T-helper 1 cell (primary cell): ENCODE measurements around the gene ARRDC2.
"Not testable (repeated sequence)": the region's sequence is repeated elsewhere in the genome, so short reads cannot be mapped to it uniquely, and the experiment has no call there.

Experiments
- DNase-seq, 5 donors: peaks; one replicate each; pipeline ENCODE4 v3.0.0-alpha.2; 2012 to 2020
- total RNA-seq, 4 donors: gene quantifications; one replicate each; lab custom pipeline; 2026; lab: John Stamatoyannopoulos, UW

Gene ARRDC2
- total RNA-seq, result 186 to 366 (median 240) reads per million in 4 donors

DNA sequence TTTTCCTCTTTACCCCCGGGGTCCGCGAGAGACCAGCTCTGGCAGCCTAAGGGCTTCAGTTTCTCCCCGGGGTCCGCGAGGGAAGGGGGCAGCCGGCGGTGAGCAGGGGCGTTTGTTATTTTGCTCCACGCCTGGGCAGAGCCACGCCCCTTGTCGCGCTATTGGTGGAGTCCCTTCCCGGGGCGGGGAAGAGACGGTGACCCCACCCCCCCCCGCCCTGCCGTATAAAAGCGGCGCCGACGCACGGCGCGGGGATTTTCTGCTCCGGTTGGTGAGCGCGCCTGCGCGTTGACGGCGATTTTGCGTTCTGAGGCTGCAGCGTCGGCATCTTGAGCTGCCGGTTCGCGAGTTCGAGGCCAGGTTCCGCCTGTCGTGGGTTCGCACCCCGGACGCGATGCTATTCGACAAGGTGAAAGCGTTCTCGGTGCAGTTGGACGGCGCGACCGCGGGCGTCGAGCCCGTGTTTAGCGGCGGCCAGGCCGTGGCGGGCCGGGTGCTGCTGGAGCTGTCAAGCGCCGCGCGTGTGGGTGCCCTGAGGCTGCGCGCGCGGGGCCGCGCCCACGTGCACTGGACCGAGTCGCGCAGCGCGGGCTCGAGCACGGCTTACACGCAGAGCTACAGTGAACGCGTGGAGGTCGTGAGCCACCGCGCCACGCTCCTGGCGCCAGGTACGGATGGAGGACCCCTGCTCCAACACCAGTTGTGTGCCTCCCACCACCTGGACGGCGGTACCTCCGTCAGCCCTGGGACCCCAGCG lies at the start of gene ARRDC2:
Gene ARRDC2, plus strand, starts transcription at position 254 of the 757 bp plus-strand sequence. Its CDS starts 141 bp downstream, at position 395.
- DNase-seq, result peak; percentile 81 to 94 (median 87)

DNA sequence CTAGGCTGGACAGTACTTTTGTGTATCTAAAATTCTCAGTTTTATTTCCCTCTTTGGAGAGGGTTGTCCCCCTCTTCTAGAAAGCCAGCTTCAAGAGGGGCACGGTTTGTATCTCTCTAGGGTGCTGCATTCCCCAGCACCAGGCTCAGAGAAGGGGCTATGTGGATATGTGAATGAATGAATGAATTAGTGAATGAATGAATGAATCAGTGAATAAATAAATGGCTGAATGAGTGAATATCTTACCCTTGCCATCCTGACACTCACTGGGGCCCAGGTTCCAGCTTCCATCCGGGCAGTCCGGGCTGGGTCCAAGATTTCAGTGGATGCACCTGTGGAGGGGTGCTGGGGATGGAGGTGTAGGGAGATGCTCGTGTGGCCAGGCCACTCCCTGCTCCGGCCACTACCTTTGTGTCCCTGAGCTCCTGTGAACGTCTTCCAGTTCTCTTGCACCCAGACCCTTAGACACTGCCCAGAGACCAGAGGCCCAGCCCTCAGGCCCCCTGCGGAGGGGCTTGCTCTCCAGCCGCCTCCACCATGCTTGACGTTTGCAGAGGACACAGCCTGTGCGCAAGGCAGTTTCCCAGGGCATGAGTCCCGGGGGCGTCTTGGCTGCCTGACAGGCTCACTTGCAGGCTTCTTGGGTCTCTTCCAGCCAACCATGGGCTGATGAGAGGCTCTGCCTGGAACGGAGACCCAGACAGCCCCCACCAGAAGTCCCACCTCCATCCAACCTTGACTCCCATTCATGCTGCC lies 43.9 kb upstream of the ARRDC2 start:
- no peak for DNase-seq

DNA sequence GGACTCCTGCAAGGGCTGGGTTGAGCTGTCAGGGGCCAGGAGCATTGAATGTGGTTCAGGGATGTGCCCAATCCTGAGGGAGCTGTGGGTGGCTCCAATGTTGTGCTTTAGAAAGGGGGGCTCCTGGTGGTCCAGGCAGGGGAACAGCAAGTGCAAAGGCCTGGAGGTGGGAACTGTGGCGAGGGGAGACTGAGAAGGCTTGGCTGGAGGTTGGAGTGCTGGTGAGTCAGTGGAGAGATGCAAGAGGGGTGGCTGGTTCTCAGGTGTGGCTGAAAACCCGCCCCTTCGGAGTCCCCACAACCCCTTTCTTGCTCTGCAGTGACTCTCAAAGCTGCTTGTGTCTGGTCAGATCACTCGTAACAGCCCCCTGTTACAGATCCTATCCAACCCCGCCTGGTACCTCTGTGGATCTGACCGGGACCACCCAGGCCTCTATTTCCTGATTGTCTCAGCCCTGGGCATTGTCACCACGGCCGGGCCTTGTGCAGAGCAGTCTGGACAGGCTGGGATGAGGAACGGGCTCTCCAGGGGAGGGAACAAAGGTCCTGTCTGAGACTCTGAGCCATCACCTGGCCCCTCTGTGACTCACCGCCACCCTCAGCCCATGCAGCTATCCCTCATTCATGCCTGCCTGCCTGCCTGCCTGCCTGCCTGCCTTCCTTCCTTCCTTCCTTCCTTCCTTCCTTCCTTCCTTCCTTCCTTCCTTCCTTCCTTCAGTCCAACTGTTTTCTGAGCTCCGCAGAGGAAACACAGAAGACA lies 42.4 kb upstream of the ARRDC2 start:
- DNase-seq, result no peak

DNA sequence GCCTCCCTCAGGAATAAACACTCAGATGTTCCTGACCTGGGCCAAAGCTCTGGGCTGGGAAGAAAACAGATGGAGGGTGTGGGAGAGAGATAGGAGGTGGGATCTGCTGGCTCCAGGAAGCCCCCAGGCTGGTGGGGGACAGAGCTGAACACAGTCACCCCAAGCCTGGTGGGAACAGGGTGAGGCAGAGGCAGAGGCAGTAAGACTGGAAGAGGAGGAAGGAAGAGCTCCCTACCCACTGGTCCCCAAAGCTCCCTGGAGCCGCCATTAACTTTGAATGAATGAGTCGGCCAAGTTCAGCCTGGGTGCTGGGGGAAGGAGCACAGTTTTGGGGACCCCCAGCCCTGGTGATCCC lies 41.9 kb upstream of the ARRDC2 start:
- DNase-seq, result no peak

DNA sequence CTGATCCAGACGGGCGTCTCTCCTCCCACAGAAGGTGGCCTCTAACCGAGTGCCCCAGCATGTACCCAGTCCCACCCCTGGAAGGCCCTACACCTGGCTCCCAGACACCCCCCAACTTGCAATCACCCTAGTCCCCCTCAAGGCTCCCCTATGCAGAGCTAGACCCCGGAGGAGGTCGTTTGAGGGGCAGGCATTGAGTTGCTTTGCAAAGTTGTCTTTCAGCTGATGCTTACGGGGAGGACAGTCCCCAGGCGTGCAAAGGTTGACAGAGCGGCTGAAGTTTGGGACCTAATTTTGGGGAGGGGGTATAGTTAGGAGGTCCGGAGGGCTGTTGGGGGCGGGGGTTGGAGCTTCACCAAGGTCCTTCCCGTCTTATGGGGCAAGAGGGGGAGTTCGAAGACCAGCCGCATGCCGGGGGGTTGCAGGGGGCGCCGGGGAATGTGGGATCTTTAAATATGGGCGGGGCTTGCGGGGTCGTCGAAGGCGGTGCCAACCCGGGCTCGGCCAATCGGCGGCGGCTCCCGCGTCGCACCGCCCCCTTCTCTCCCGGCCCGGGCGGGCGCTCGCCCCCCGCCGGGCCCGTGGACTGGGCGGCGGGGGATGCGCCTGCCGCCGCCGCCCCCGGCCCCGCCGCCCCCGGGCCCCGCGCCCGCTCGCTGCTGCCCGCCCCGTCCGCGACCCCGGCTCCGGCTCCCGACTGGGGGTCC lies 41.3 kb upstream of the ARRDC2 start, which contains the start of gene KCNN1:
Gene KCNN1, plus strand, starts transcription at position 558 of the 707 bp plus-strand sequence. CDS start 6,782 bp downstream, outside the sequence.
- DNase-seq, result no peak

DNA sequence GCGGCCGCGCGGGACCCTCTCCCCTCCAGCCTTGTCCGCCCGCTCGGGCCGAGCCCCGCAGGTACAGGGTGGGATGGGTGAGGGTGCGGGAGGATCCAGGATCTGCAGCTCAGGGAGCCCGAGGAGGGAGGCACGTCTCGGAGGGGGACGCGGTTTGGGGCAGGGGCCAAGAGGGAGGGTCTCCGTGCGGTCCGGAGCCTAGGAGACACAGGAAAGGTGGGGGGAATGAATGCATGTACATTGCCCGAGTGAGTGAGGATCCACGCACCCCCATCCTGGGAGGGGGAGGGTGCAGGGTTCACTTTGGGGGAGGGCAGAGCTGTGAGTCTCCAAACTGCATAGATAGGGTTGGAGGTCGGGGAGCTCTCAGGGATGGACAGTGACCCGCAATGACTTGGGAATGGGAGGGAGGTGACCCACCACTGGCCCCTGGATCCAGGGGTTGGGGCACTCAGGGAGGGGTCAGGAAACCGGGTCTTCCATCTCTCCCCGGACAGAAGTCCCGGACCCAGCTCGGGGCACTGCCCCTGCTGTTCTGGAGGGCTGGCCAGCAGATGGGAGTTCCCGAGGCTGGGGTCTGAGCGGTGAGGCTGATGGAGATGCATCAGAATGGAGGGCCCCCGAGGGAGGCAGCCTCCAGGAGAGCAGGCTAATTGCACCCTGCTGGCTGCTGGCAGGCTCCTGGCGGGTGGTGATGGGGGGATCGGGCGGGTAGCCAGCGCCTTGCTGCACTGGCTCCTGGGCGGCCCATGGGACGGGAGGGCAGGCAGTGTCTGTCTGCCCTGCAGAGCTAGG lies 40.5 kb upstream of the ARRDC2 start:
- no peak for DNase-seq

DNA sequence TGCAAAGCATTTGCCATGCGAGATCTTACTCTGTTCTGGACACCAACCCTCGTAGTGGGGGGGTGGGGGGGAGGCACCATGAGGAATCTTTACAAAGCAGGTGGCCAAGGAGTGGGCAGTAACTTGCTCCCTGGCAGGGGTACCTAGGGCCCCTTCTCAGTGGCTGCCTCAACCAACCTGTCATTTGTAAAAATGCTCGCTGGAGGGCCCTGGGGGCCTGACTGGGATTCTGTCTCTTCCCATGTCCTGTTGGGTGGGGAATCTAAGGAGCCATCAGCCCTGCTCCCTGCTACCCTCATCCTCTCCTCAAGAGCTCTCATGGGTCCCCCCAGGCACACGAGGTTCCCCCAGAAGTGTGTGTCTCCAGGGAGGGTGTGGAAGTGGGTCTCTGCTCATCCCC lies 39.6 kb upstream of the ARRDC2 start:
- no peak for DNase-seq

DNA sequence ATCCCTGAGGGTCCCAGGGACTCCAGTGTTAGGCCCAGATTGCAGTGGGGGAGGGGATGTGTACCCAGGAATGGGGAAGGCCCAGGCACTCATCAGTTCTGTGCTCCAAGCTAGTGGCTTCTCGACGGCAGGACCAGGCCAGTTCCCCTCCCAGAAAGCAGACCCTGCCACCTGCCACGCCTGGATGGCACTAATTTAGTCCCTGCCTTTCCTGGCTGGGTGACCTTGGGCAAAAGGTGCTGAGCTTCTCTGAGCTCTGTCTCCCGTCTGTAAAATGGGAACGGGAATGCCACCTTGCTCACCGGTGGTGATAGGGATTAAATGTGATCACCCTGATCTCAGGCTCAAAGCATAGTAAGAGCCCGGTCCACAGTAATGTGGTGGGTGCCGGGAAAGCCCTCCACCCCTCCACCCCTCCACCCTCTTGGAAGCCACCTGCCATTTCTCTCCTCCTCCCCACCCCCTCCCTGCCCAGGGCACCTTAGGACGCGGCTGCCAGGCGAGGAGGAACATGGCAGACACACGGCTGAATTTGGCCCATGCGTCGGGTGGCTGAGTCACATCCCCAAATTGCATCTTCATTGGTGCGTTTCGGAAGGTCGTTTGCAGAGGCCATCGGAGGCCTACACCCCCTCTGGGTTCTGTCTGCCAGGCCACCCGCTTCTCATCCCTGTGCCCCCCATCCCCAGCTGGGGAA lies 38.7 kb upstream of the ARRDC2 start:
- no peak for DNase-seq

DNA sequence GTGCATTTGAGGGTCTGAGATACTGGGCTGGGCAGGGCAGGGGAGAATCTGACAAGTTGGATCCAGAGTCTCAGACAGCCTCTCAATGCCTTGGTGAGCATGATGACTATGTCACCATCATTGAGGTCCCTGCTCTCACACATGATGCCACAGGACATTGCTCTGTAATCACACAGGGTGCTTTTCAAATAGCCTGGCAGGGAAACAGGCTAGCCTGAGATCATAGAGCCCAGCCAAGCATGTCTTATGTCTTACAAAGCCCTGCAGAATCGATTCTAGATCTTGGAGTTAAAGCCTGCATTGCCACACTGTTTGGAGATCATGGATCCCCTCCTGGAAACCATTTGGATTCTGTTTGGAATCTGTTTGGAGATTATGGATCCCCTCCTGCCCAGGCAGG lies 35.7 kb upstream of the ARRDC2 start:
- DNase-seq, result no peak

DNA sequence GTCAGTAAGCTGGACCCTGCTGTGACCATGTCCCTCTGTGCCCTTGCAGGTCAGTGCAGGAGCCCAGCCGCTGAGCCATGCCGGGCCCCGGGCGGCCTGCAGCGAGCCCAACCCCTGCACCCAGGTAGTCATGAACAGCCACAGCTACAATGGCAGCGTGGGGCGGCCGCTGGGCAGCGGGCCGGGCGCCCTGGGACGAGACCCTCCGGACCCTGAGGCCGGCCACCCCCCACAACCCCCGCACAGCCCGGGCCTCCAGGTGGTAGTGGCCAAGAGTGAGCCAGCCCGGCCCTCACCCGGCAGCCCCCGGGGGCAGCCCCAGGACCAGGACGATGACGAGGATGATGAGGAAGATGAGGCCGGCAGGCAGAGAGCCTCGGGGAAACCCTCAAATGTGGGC lies 34.2 kb upstream of the ARRDC2 start:
- no peak for DNase-seq

DNA sequence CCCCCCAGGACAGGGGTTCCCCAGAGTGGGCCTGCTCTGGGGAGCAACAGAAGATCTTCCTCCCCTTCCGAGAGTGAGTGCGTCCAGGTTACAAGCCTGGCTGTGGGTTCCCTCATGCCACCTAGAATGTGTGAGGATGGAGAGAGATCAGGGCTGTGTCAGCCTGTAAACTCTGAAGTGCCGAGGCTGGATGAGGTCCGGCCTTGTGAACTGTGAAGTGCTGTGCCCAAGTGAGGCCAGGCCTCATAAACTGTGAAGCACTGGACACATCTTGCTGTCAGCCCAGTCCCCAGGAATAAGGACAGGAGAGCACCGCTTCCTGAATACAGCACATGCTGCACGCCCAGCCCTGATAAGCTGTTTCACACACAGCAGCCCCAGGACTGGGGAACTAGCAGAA lies 33.4 kb upstream of the ARRDC2 start:
- DNase-seq, result no peak

DNA sequence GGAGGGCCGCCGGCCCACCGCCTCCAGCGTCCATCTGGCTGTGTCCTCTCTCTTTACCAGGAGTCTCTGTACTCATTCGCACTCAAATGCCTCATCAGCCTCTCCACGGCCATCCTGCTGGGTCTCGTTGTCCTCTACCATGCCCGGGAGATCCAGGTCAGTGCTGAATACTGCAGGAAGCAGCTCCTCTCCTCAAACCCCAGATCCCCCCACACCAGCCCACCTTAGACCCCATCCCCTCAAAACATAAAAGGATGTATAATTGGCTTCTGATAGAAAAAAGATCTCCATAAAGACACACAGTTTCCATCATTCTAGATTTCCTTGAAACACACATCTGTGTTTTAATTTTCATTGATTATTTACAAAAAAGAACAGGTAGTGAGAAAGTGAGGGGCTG lies 32.9 kb upstream of the ARRDC2 start:
- no peak for DNase-seq

DNA sequence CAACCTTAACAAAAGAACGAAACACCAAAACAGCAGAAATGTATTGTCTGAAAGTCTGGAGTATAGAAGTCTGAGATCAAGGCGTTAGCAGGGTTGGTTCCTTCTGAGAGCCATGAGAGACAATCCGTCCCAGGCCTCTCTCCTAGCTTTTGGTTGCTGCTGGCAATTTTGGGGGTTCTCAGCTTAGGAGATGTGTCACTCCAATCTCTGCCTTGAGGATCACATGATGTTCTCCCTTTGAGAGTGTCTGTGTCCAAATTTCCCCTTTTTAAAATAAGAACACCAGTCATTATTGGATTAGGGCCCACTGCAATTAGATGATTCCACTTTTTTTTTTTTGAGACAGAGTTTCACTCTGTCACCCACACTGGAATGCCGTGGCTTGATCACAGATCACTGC lies 30.9 kb upstream of the ARRDC2 start:
- no peak for DNase-seq

DNA sequence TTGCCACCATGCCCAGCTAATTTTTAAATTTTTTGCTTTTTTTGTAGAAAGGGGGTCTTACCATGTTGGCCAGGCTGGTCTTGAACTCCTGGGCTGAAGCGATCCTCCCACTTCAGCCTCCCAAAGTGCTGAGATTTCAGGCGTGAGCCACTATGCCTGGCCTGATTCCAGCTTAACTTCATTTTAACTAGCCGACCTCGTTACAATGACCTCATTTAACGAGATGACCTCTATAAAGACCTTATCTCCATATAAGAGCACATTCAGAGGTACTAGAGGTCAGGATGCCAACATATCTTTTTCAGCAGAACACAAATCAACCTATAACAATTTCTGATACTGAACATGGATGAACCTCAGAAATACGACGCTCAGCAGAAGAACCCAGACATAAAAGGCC lies 30.5 kb upstream of the ARRDC2 start:
- no peak for DNase-seq

DNA sequence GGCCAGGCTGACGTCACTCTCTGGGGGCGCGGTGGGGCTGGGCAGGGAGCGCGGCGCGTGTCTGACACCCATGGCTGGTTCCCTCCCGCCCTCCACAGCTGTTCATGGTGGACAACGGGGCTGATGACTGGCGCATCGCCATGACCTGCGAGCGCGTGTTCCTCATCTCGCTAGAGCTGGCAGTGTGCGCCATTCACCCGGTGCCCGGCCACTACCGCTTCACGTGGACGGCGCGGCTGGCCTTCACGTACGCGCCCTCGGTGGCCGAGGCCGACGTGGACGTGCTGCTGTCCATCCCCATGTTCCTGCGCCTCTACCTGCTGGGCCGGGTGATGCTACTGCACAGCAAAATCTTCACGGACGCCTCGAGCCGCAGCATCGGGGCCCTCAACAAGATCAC lies 26.4 kb upstream of the ARRDC2 start:
- DNase-seq, result no peak

DNA sequence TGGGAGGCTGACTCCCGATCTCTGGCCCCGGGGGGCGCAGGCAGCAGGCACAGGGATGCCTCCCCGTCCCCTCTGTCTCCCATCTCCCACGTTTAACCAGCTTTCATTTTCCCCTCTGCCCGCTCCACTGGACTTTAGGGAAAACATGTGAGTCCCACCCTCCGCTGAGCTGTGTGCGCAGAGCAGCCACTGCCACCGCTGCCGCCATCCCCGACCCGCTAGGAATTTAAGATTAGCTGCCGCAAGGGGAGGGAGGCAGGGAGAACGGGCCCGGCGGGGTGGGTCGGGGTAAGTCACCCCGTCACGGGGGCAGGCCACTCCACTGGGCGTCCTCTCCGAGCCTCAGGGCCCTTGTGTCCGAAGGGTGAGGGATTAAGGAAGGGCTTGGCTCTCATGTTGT lies 25.5 kb upstream of the ARRDC2 start:
- DNase-seq, result no peak

DNA sequence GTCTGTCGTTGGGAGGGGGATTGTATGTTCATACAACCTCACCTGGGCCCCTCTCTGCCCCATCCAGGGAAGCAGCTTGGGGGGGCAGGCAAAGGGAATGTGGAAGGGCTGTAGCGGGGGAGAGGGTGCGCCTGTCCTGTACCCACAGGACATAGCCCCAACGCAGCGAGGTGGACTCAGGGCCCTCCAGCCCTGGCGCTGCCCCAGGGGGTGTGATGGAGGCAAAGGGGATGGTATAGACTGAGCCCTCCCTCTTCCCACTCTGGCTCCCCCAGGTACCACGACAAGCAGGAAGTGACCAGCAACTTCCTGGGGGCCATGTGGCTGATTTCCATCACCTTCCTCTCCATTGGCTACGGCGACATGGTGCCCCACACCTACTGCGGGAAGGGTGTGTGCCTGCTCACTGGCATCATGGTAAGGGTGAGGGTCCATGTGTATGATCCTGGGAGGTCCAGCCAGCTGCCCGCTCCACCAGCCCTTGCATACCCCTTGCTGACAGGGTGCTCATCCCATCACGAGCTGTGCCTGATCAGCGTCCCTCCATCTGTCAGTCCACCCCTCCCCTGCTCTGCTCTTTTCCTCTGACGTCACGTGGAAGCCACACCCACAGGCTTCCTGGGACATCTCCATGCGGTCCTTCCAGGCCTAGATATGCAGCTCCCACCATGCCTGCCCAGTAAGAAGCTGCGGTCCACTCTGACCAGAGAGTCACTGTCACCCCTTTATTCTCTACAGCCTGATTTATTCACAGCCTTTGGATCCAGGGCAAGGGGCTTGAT lies 22.7 kb upstream of the ARRDC2 start:
- no peak for DNase-seq

DNA sequence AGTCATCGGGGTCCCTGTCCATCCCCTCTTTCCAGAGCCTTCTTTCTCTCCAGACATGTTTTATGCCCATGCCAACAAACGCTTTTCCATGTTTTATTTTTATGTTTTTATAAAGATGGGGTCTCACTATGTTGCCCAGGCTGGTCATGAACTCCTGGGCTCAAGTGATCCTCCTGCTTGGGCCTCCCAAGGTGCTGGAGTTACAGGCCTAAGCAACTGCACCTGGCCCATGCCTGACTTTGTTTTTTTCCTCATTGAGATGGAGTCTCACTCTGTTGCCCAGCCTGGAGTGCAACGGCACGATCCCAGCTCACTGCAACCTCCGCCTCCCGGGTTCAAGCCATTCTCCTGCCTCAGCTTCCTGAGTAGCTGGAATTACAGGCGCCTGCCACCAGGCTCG lies 21.4 kb upstream of the ARRDC2 start:
- DNase-seq, result not testable (repeated sequence)

DNA sequence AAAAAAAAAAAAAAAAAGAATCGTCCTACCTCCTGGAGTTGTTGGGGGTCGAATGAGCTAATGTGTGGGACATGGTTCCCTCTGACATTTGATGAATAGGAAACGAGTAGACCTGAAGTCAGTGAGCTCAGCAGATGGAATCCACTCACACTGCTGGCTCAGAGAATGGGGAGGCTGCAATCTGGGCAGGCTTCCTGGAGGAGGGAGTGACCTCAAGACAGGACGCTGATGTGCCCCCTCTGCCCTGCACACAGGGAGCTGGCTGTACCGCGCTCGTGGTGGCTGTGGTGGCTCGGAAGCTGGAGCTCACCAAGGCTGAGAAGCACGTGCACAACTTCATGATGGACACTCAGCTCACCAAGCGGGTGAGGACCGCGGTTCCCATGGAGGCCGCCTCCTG lies 19.8 kb upstream of the ARRDC2 start:
- no peak for DNase-seq

DNA sequence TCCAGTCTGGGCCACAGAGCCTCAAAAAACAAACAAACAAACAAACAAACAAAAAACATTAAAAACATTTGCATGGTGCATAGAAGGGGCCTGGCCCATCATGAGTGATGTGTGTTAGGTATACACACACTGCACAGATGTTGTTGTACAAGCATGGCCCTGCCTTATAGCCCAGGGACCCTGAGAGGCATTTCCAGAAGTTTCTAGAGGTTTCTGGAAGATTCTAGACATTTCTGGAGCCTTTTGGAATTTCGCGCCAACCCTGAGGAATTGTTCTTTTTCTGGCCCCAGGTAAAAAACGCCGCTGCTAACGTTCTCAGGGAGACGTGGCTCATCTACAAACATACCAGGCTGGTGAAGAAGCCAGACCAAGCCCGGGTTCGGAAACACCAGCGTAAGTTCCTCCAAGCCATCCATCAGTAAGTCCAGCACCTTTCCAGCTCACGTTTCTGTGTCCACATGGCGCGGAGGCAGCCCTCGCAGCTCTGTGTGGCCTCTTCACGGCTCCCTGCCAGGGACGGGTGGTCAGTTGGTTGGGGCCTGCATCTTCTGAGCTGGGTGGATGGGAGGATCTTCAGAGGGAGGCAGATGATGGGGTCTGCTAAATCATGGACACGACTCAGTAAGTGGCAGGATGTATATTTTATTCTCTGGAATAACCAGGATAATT lies 18.4 kb upstream of the ARRDC2 start:
- no peak for DNase-seq
